ENCODE results near the gene FAM47A.

The FAM47A gene

DNA sequence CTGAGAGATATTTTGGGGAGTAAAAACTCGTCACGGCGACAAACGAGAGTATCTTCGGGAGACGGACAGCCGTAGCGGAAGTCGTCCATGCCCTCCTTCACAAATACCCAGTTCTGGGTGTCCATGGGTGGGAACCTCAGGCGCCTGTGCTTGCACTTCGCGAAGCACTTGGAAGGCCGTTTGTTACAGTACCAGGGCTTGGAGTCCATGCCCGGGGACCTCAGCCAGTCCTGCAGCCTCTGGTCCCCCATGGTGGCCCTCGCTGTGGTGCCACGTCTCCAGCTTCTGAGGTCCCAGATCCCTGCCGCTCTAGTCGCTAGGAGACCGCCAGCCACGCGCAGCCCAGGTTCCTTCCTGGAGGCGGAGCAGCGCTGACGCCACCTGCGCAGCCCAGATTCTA is at the start of gene FAM47A:
Gene FAM47A (minus strand): TSS at position 287 of the 400 bp plus-strand sequence. CDS start 36 bp downstream, at position 251.
- DNase-seq (ENCODE audit: low read depth) = no peak

DNA sequence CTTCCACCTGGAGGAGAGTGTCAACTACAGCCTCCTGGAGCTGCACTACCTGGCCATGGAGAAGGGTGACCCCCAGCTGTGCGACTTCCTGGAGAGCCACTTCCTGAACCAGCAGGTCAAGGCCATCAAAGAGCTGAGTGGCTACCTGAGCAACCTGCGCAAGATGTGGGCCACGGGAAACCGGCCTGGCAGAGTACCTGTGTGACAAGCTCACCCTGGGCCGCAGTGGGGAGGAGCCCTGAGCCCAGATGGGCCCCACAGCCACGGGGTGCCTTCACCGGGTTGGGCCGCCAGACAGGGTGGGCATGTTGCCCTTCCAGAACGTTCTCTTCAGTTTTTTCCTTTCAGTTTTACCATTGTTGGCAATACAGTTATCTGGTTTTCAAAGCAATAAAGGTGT is 15.2 kb upstream of the FAM47A start:
- no peak for DNase-seq (ENCODE audit: low read depth)

DNA sequence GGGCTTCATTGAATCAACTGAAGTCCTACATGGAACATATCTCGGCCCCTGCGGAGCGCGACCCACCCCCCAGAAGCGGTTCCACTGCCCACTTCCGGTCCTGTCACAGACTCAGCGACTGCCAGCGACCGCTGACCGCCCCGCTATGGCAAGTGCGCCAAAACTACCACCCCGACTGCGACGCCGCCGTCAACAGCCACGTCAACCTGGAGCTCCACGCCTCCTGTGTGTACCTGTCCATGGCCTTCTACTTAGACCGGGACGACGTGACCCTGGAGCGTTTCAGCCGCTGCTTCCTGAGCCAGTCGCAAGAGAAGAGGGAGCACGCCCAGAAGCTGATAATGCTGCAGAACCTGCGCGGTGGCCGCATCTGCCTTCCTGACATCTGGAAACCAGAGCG is 14.8 kb upstream of the FAM47A start:
- no peak for DNase-seq (ENCODE audit: low read depth)

DNA sequence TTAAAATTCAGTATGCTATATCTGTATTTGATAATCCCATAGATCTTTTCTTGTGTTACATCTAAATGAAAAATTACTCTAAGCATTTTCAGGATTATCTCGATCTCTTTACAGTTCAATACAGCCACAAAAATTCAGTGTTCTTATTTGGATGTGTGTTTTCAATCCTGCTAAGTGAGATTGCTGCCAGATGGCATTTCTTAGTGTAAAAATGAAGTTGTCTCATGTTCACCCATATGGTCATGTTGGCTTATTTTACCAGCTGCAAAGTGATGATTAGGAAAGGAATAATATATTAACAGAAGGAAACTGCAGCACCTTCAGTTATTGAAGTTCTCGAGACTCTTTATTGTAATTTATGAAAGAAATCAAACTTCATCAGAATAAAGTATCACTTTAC is 12.1 kb upstream of the FAM47A start:
- no peak for DNase-seq (ENCODE audit: low read depth)

DNA sequence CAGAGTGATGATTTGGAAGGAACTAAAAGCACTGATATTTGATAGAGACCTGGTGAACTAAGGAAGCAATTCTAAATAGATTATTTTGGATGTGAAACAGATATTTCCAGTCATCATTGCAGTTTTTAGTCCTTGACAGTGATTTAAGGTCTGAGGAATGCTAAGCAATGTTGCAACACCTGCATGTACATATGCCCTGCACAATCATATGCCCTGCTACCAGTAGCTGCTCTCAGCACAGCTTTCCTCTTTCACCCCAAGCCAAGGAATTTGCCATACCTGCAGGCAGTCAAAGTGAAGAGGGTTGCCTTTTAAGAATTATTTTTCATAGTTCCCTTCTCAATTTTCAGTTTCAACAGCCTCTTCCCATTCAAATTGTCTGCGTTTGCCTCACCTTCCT is 8.7 kb upstream of the FAM47A start:
- no peak for DNase-seq (ENCODE audit: low read depth)

DNA sequence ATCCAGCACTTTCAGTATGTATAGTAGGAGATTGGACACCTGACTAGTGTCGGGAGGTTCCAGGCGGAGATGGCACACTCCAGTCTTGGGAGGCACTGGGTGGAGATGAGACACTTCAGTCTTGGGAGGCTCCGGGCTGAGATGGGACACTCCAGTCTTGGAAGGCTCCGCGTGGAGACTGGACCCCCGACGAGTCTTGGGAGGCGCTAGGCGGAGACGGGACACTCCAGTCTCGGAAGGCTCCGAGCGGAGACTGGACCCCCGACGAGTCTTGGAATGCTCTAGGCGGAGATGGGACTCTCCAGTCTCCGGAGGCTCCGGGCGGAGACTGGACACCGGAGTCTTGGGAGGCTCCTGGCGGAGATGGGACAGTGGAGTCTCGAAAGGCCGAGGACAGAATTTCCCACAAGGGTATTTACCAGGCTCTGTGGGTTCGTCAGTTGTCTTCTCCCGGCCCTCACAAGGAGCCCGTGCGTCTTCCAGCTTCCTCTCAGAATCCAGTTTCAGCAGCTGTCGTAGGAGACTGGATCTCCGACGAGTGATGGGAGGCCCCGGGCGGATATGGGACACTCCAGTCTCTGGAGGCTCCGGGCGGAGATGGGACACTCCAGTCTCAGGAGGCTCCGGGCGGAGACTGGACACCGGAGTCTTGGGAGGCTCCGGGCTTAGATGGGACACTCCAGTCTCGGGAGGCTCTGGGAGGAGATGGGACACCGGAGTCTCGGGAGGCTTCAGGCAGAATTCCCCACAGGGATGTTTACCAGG is 952 bp downstream of the FAM47A start:
- no peak for DNase-seq (ENCODE audit: low read depth)

DNA sequence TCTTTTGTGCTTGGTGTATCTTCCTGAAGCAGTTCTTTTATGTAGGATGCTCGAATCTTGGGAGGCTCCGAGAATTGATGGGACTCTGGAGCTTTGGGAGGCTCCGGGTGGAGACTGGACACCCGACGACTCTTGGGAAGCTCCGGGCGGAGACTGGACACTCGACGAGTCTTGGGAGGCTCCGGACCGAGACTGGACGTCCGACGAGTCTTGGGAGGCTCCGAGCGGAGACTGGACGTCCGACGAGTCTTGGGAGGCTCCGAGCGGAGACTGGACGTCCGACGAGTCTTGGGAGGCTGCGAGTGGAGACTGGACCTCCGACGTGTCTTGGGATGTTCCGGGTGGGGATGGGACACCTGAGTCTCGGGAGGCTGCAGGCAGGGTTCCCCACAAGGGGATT is 1.6 kb downstream of the FAM47A start:
- DNase-seq (ENCODE audit: low read depth) = no peak

DNA sequence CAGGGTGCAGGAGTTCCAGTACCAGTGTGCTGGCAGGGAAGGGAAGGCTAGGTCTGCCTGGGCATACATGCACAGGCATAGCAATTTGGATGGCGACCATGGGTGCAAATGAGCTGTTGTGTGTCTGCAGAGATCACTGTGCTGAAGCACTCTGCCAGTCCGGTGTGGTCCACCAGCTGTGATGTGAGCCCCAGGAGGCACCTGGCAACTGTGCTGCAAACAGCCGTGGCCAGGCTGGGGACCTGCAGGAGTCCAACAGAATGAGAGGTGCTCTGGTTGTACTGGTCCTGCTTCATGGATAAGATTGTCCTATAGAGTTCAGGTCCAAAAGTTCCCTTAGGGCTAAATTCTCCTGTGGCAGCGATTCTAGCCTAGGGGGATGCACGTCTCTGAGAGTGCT is 6.1 kb downstream of the FAM47A start:
- no peak for DNase-seq (ENCODE audit: low read depth)

DNA sequence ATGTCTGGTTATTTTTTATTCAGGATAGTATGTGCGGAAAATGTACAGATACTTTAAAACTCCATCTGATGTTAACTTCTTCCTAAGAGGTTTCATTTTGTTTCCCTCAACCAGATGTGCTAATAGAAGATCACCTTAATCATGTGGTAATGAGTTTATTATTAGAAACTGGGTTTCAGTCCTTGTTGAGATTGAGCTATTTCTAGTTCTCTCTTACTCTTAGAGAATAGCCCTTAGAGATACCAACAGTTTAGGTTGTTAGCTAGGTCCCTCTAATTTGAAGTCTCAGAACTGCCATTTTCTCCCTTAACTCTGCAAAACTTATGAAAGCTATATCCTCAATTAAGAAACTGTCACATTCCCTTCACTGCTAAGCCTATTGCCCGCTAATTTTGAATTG is 13.0 kb downstream of the FAM47A start:
- no peak for DNase-seq (ENCODE audit: low read depth)

DNA sequence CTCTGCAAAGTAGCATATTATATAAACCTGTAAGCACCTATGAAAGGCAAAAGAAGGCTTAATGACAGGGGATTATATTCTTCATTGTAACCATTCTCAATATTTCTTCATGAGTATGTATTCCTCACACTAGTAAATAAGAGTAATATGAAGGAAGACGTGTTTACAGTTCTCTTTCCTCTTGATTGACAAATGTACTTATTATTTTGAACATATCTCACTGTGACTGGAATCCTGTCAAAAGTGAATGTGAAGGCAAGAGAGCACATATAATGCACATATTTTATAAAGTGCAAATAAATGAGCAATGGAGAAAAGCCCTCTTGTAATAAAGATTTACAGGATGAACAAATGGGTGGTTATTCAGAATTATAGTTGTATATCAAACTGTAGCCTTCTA is 19.7 kb downstream of the FAM47A start:
- no peak for DNase-seq (ENCODE audit: low read depth)

All from HS-5 (cell line).